HS-27A (cell line): ENCODE data around the gene NIP7.

Source experiments
- DNase-seq: peaks from one replicate; pipeline ENCODE4 v3.0.0-alpha.2; 2012; ENCODE audit warnings: low read depth, missing footprints

The NIP7 gene

GRCh38 chr16:69318911-69319289 is 20.7 kb upstream of the NIP7 start:
- no peak for DNase-seq

GRCh38 chr16:69319381-69319780 is 20.2 kb upstream of the NIP7 start:
- no peak for DNase-seq

GRCh38 chr16:69319826-69320739 is 19.5 kb upstream of the NIP7 start:
- DNase-seq = no peak

- no peak for DNase-seq
These were observed 18.9 kb upstream of the NIP7 start for GRCh38 chr16:69320740-69321073.

GRCh38 chr16:69321080-69321479 is 18.5 kb upstream of the NIP7 start:
- no peak for DNase-seq

GRCh38 chr16:69322343-69322742 is 17.2 kb upstream of the NIP7 start:
- no peak for DNase-seq

- no peak for DNase-seq
These were observed 16.2 kb upstream of the NIP7 start for GRCh38 chr16:69323415-69323814.

GRCh38 chr16:69324013-69324531 is 15.5 kb upstream of the NIP7 start:
- no peak for DNase-seq

GRCh38 chr16:69324585-69325253 is 14.9 kb upstream of the NIP7 start:
- DNase-seq = no peak

GRCh38 chr16:69325784-69326171 is 13.8 kb upstream of the NIP7 start:
- DNase-seq = no peak

GRCh38 chr16:69326172-69326873 is 13.2 kb upstream of the NIP7 start:
- DNase-seq = no peak

GRCh38 chr16:69327585-69328310 is 11.8 kb upstream of the NIP7 start:
- DNase-seq = no peak

GRCh38 chr16:69328854-69329316 is 10.7 kb upstream of the NIP7 start:
- DNase-seq = no peak

GRCh38 chr16:69329369-69330285 is 9.9 kb upstream of the NIP7 start:
- DNase-seq = no peak

GRCh38 chr16:69330286-69331109 is 9.1 kb upstream of the NIP7 start, which contains the start of gene PDF:
Gene PDF (minus strand): TSS chr16:69330588. CDS start chr16:69330570, 18 bp downstream.
- DNase-seq = peak; percentile 77

GRCh38 chr16:69334696-69335095 is 4.9 kb upstream of the NIP7 start:
- DNase-seq = no peak

- no peak for DNase-seq
These were observed 849 bp upstream of the NIP7 start for GRCh38 chr16:69338557-69339288.

GRCh38 chr16:69340095-69340644 is 598 bp downstream of the NIP7 start:
- DNase-seq = no peak

- DNase-seq = no peak
These were observed 4.6 kb downstream of the NIP7 start for GRCh38 chr16:69344171-69344570.
